Measurements from ENCODE around the gene TAS2R8.
"Not testable (repeated sequence)": the region's sequence is repeated elsewhere in the genome, so short reads cannot be mapped to it uniquely, and the experiment has no call there.

TAS2R8 gene, protein sequence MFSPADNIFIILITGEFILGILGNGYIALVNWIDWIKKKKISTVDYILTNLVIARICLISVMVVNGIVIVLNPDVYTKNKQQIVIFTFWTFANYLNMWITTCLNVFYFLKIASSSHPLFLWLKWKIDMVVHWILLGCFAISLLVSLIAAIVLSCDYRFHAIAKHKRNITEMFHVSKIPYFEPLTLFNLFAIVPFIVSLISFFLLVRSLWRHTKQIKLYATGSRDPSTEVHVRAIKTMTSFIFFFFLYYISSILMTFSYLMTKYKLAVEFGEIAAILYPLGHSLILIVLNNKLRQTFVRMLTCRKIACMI

DNA sequence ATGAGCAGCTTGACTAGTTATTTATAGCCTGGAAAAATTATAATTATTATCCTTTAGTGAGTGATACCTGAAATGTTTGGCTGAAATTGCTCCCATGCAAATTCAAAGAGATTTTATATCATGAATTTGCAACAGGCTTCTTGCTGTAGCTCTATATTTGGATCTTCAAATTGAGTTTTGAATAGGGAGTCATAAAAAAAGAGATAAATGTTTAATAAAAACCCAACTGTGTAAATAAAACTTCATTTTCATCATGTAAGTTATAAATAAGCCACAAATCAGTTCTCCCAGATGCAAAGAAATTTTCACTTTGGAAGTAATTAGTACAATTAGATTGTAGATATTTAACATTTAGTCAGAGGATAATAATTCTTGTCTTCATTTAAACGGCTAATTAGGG lies at the start of gene TAS2R8:
Gene TAS2R8 (minus strand): TSS at position 101 of the 400 bp plus-strand sequence. CDS start 306 bp downstream, outside the sequence.
- DNase-seq, result no peak

DNA sequence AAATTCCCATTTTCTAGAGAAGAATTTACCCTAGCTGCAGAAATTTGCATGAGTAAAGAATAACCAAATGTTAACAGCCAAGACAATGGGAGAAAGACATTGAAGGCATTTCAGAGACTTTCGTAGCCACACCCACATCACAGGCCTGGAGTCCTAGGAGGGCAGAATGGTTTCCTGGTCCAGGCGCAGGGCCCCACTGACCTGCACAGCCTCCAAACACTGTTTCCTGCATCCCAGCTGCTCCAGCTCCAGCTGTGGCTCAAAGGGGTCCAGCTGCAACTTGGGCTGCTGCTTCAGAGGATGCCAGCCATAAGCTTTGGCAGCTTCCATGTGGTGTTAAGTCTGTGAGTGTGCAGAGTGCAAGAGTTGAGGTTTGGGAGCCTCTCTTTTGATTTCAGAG lies 48.7 kb upstream of the TAS2R8 start:
- DNase-seq, result no peak

DNA sequence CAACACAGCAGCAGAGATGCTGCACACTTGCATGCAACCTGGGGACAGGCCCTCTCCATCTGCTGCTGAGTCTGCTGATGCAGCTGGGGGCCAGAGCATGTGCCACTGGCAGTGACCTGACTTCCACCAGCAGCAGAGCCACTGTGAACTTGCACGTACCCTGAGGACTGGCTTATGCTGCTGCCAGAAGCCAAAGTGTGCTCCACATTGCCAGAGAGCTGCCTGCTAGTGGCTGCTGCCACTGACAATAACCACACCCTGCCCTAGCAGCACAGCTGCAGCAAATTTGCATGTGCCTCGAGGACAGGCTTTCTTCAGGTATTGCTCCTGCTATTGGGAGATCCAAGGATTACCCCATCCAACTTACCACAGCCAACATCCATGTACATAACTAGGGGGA lies 46.7 kb upstream of the TAS2R8 start:
- no peak for DNase-seq

DNA sequence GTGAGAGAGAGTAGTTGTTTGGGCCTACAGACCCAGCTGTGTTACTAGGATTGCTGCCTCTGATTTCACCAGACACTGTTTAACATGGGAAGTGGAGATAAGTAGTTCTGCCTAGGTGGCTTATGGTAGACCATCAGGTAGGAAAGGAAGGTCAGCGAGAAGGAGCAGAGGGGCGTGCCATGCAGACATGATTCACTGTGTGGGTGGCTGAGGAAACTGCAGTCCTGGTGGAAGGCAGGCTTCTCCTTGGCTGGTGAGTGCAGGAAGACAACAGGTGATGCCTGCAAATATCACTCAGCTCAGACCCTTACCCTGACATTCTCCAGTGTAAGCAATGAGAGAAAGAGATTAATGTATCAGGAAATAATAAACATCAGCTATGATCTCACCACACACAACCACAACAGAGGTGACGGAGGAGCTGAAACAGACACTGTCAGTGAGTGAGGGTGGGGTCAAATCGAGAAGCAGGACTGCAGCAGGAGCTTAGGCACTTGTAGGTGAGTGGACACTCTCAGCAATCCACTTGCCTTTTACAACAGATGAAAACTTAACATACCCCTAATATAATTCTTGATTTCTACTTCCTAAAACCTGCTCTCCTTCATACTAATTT lies 44.3 kb upstream of the TAS2R8 start:
- DNase-seq, result no peak

DNA sequence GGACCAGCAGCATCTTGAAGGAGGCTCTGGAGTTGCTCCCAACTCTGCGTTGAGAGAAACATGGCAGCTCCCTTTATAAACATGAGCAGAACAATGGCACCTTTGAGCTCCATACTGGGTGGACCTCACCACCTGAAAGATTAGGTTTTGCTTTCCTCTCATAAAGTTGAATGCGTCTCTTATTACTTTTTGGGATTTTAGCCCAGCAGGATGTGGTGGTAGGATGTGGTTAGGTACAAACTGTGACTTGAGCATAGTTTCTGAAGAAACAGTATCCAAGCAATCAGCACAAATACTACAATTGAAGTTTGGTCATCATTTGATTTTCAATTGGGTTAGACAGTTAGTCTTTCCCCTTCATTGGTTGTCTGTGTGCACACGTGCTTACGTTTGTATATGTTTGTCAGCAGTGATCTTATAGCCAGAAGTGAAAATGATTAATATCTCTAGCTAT lies 42.4 kb upstream of the TAS2R8 start, which contains the start of gene PRR4:
Gene PRR4 (minus strand): TSS at position 51 of the 454 bp plus-strand sequence. CDS start 38 bp downstream, at position 13.
- no peak for DNase-seq

DNA sequence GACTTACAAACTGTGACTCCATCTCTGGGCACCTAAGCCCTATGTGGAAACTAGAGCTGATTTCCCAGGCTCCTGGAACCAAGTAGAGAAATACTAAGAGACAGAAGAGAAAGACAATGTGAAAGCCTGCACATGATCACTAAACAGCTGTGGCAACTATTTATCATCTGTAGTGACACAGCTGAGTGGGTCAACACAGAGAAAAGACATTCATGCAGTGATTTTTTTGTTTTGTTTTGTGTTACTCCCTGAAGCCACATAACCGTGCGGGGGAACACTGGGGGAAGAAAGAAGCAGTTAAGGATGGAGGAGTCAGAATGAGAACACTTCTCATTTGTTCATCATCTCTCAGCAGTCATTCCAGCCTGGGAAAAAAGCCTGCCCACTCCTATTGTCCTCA lies 40.7 kb upstream of the TAS2R8 start:
- no peak for DNase-seq

DNA sequence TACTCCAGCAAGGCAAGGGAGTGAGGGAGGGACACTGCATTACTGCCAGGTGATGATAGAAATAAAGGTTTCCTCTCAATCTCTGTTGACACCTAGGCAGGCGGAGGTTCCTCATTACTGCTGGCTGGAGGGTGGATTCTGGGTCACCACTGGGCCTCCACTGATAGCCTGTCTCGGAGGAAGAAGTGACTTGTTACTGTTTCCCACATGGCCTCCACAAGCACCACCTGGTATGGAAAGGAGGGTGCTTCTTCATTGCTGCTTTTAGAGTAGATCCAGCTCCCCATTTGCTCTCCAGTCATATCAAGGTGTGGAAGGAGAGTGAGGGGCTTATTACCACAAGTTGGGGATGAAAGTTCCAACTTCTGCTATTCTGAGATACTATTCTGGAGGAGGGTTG lies 35.8 kb upstream of the TAS2R8 start:
- no peak for DNase-seq

DNA sequence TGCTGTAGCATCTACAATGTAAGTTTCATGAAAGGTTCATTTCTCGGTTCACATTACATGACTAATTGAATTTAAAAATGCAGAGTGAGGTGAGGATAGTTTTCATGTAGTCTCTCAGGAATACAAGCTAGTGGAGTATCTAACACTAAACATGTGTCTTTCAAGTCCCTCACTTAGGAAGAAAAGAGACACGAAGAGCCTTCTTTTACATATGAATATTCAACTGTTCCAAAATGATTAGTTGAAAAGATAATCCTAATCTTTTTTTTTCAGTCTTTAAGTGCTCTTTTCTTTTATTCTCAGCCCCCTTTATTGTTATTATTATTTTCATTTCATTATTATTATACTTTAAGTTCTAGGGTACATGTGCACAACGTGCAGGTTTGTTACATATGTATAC lies 31.4 kb upstream of the TAS2R8 start:
- DNase-seq, result no peak

DNA sequence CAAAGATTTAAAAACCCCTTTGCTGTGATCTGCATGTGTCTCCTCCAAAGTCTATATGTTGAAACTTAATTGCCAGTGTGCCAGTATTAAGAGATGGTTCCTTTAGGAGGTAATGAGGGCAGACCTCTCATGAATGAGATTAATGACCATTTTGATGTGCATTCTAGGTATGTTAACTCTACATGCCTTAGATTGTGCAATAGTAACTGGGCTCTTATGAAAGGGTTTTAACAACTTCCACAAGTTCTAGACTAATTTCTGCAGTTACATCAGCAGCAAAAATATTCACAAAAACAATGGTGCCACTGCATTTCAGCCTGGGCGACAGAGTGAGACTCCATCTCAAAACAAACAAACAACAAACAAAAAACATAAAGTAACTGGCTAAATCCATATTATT lies 22.9 kb upstream of the TAS2R8 start:
- DNase-seq, result no peak

DNA sequence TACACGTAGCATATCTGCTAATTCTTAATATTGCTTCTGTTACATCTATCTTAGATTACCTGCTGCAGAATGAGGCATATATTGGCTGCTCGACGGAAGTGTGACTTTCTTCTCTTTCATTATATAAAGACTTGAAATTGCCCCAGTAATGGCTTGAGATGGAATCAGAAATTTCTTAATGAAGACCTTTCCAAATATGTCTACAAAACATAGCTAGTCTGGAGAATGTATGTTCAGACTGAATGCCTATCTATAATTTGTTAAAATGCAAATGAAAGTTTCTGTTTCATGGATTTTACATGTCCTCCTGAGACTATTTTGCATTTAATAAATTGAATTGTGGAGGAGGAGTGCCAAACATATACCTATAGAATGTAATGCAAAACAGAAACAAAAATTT lies 19.2 kb upstream of the TAS2R8 start, which contains the start of gene TAS2R10:
Gene TAS2R10 (minus strand): TSS at position 101 of the 400 bp plus-strand sequence. CDS start 89 bp downstream, at position 12.
- no peak for DNase-seq

DNA sequence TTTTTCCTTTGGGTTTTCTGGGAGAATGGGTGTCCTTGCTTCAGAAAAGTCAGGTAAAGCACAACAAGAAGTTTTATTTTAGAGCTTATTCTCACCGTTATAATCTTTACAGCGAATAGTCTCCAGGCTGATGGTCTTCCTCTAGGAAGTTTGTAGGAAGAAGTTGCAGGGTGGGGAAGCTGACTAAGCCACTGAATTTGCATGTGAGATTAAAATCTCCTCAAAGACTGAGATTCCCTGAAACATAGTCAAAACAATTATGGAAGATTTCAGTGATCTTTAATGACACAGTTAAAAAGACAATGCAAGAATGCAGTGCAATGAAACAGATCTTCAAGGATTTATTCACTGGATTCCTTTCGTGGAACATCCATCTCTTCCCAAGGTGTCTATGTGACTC lies 17.9 kb upstream of the TAS2R8 start:
- no peak for DNase-seq

DNA sequence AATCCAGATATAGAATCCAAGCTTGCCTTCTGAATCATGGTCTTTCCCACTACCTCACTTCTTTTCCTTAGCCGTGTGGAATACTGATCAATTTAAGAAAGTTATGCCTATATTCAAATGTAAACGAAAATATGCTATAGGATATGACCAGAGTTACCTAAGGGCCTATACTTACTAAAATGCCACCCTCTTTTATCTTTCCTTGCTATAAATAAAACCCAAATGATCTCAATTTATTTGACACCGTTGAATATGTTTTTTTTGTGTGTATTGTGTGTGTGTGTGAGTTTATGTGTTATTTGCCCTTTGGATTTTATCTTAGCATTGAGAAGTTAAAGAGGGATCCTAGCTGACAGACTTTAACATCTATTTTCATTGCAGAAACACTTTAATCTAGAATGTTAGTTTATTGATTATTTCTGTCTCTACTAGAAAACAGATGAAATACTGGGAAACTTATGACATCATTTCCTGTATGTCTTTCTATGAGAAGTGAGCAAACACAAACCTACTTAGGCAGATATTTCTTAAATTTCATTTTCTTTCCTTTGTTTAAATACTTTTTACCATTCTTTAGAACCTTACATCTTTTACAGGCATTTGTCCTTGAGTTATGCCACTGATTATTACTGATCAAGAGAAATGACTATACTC lies 4.9 kb upstream of the TAS2R8 start:
- DNase-seq, result no peak

DNA sequence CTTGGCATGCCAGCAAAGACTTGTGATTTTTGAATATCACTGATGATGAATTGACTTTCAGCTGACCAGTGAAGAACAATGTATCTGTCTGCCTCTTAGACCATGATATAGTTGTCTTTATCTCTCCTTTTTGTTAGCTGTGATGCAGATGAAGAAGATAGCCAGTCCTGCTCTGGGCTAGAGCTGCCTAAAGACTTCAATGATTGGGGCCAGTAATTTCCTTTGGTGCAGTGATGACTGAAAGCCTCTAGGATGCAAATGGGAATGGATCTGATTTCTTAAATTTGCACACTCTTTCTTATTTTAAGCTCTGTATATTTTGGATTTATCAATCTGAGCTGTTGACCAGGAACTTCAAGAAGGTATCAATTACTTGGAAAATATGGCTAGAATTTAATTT lies 3.0 kb upstream of the TAS2R8 start, which contains the start of gene TAS2R9:
Gene TAS2R9 (minus strand): TSS at position 101 of the 400 bp plus-strand sequence. CDS start 93 bp downstream, at position 8.
- no peak for DNase-seq

DNA sequence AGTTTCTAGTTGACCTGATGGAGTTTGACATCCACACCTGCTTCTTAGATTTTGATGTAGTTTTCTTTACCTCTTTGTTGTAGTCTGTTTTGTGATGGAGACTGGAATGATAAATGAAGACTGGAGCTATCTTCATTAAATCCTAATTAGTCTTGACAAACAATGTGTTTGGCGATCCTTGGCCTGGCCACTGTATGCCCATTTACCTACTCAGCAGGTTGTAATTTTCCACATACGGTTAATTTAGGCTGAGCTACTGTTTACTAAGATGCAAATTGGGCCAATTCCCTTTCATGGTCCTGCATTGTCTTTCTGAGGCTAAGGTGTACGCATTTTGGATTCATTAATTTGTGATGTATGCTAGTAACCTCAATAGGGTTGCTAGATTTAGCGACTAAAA lies 4.5 kb downstream of the TAS2R8 start, which contains the start of gene TAS2R7:
Gene TAS2R7 (minus strand): TSS at position 41 of the 400 bp plus-strand sequence. CDS start 57 bp downstream, outside the sequence.
- no peak for DNase-seq

DNA sequence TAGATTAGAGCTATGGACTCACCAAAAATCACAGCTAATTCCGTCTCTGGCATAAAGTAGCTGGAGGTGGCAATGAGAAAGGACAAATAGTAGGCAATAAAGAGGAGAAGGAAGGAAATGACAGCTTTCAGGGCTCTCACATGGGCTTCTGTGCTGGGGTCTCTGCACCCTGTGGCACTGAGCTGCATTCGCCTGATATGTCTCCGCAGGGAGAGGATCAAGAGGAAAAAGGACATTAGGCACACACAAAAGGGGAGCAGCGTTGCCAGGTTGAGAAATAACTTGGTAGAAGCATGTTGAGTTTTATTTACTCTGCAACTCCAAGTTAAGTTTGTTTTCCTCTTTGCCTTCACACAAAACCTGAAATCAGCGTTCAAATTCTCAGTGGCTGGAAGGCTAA lies 5.3 kb downstream of the TAS2R8 start:
- no peak for DNase-seq

DNA sequence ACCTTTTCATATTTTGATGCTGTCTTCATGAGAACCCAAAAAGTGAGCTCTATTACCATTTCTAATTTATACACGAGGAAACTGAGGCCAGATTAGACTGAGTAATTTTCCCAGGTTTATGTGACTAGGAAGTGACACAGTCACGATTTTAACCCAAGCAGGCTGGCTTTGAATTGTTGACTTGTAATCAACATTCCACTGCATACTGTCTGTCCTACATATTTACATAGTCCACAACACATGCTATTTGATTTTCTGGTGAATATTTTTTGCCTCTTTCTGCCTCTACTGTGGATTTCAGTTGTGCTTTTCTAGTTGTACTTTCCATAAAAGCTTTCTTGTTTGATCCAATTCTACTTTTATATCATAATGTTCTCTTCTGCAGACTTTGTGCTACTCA lies 12.9 kb downstream of the TAS2R8 start:
- no peak for DNase-seq

DNA sequence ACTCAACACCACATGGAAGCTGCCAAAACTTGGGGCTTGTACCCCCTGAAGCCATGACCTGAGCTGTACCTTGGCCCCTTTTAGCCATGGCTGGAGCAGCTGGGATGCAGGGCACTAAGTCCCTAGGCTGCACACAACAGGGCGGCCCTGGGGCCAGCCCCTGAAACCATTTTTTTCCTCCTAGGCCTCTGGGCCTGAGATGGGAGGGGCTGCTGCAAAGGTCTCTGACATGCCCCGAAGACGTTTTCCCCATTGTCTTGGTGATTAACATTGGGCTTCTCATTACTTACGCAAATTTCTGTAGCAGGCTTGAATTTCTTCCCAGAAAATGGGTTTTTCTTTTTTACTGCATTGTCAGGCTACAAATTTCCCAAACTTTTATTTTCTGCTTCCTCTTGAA lies 15.3 kb downstream of the TAS2R8 start:
- not testable (repeated sequence) for DNase-seq

DNA sequence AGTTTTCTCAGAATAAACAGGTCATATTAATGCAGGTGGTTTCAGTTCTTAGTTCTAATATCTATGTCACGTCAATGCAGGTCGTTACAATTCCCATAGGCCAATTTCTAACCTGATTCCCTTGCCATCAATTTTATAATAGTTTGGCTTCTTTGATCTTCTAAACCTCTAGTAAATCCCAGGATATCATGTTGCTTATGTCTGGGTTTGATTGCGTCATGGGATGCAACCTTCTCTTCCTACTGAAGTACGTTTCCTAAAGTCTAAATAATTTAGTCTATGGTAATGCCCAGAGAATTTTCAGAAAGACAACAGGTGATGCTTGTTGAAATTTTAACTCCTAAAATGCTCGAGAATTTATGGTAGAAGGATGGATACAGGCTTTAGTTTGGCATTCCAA lies 23.8 kb downstream of the TAS2R8 start:
- no peak for DNase-seq

DNA sequence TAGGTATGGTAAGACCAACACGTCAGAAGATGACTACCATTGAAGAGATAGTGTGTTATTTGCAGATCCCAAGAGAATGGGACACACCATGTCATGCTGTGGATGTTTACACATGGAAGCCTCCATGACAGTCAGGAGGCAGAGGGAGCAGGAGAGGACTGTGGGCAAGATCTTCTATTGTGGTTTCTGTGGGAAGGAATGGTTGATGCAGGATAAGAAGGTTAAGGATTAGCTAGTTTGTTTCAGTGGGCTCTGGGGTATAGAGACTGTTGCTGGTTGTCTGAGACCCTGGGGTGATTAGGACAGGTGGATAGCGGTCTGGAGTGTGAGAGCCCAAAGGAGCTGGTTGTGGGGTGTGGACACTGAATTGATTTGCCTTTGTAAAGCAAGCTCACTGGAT lies 28.0 kb downstream of the TAS2R8 start:
- DNase-seq, result no peak

DNA sequence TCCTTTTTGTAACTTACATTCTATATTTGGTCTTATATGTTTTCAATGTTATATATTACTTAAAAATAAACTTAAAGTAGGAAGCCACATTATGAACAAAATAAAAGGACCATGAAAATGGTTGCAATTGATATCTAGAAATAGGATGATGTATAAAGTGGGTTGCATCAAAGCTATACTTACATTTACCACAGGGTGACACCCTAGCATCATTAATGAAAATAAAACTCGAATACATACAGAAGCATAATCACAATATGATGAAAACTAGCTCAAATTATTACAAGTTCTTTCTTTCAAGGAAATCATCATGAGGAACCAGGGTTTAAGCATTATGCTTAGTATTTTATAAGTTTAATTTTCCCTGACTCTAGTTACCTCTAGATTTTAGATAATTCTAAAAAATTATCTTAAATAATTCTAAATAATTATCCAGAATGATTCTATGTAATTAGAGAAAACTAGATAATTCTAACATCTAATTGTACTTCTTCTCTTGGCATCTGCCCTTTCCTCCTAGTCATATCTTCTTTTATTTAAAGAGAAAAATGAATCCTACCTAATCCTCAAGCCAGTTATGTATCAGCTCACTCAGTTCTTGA lies 35.9 kb downstream of the TAS2R8 start:
- no peak for DNase-seq

DNA sequence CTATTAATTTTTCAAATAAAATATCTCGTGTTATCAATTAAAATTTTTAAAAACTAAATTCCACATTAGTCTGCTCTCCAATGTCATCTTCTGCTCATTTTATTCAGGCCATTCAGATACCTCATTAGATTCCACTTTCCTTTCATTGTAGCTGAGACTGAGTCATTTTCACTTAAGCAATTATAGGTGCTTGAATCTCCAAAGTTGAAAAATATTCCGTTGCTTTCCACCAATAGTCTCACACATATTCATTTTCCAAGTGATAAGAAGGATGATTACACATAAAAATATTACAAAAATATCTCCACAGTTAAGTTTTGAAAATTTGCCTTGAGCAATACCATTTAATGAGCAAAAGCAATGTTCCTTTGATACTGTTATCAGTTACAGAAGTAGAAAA lies 47.4 kb downstream of the TAS2R8 start:
- no peak for DNase-seq

DNA sequence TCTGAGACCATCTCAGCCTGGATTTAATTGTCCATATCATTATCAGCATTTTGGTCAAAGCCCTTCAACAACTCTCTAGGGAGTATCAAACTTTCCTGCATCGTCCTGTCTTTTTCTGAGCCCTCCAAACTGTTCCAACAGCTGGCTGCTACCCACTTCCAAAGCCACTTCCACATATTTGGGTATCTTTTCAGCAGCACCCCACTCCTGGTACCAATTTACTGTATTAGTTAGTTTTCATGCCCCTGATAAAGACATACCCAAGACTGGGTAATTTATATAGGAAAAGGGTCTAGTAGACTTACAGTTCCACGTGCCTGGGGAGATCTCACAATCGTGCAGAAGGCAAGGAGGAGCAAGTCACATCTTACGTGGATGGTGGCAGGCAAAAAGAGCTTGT lies 50.9 kb downstream of the TAS2R8 start:
- DNase-seq, result no peak
